ENCODE data around the gene CBX8.

The CBX8 gene

GRCh38 chr17:79742589-79742918 lies 54.3 kb downstream of the CBX8 start:
- Histone ChIP-seq H3K27me3 (ENCODE audit: low read depth, low read length) (peaks cover 25% of the 10 kb centered on the region), H3K9me3 (ENCODE audit: insufficient read depth, low read length) (no peaks in the 10 kb centered on the region), H3K4me1 (ENCODE audit: low read length) (peaks cover 35% of the 10 kb centered on the region), H4K20me1 (ENCODE audit: insufficient read depth, low read length) (no peaks in the 10 kb centered on the region), H3K36me3 (replicated peaks; ENCODE audit: low read depth, low read length) (no peaks in the 10 kb centered on the region), H3K9ac (ENCODE audit: low read length) (no peak overlapping the region), H3K4me2 (ENCODE audit: low read length) (peak overlapping the region; percentile 89), H3K27ac (ENCODE audit: low read length) (no peak overlapping the region), H3K79me2 (ENCODE audit: low read length) (no peaks in the 10 kb centered on the region), H3K4me3 (ENCODE audit: low read length) (no peak overlapping the region), H2AFZ (ENCODE audit: low read depth, low read length) (no peak overlapping the region)
- TF ChIP-seq EZH2phosphoT487 (IDR thresholded peaks at IDR 0.05; ENCODE audit: low read depth) = no peak
- TF ChIP-seq, protein P1, sequence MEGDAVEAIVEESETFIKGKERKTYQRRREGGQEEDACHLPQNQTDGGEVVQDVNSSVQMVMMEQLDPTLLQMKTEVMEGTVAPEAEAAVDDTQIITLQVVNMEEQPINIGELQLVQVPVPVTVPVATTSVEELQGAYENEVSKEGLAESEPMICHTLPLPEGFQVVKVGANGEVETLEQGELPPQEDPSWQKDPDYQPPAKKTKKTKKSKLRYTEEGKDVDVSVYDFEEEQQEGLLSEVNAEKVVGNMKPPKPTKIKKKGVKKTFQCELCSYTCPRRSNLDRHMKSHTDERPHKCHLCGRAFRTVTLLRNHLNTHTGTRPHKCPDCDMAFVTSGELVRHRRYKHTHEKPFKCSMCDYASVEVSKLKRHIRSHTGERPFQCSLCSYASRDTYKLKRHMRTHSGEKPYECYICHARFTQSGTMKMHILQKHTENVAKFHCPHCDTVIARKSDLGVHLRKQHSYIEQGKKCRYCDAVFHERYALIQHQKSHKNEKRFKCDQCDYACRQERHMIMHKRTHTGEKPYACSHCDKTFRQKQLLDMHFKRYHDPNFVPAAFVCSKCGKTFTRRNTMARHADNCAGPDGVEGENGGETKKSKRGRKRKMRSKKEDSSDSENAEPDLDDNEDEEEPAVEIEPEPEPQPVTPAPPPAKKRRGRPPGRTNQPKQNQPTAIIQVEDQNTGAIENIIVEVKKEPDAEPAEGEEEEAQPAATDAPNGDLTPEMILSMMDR (IDR thresholded peaks at IDR 0.05; ENCODE audit: low read depth, low read length) = no peak

All from OCI-LY3 (cell line).